A172 (cell line): ENCODE results near the gene EPHA4. TPM values are rescaled to one million over a fixed set of nuclear protein-coding genes. Genes with fewer than 3 reads are reported as not detected.

ENCODE experiments used
- DNase-seq: peaks from one replicate; pipeline ENCODE4 v3.0.0-alpha.2; 2015; ENCODE audit warnings: low spot score
- total RNA-seq: library from RNA; depleted of rRNA; stranded (reverse); fragments of >200 nt; shearing (Covaris generic); gene quantifications from 2 replicates; pipeline ENCODE4 v1.2.3, GENCODE V29; 2014; rRNA removed

The EPHA4 gene
- total RNA-seq: 28.1 and 32.9 TPM in 2 replicates

DNA sequence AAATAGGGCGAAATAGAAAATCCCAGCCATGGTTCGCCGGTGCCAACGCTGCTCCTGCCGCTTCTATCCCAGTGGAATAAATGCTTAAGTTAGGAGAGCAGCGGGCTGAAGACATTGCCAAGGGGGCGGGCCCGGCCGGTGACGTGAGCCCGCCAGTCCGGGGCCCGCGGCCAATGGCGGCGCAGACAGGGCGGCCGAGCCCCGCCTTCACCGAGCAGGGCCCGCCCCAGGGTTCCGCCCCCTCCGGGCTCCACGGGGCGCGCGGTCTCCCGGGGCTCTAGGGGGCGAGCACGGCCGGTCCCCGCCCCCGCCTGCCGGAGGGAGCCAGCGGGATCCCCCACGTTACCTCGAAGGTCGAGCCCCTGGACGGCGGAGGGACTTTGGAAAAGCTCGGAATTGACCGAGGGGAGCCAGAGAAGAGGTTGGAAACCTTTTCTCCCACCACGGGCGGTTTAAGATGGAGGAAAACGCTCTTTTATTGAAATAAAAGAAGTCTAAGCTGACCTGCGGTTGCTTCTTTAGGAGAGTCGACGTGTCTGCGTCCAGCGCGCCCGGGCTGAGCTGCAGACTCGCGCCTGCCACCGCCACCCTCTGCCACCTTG, at the start of gene EPHA4:
TSS of gene EPHA4 (minus strand) at position 86 of the 602 bp plus-strand sequence. CDS start at position 30, 56 bp downstream.
- DNase-seq: peak; percentile 76

- DNase-seq: no peak
These were observed 45.9 kb upstream of the EPHA4 start for GRCh38 chr2:221618007-221618406.

DNA sequence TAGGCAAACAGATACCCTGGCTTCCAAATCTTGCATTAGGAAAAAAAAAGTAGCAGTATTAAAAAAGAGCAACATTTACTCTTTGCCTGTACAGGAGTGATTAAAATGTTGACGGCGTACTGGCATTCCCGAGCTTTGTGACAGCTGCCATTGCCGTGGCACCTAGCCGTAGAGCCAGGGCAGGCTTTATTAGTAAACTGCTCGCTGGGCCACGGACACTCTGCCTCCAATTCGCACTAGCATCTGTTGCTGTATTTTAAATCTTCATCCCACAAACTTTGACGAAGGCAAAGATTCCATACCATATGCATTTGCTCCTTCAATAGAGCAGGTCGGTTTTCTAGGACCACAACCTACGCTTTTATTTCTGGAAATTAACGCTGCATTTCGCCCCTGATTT, 44.5 kb upstream of the EPHA4 start:
- no peak for DNase-seq

- DNase-seq: no peak
These were observed 42.2 kb upstream of the EPHA4 start for GRCh38 chr2:221614274-221614673.

DNA sequence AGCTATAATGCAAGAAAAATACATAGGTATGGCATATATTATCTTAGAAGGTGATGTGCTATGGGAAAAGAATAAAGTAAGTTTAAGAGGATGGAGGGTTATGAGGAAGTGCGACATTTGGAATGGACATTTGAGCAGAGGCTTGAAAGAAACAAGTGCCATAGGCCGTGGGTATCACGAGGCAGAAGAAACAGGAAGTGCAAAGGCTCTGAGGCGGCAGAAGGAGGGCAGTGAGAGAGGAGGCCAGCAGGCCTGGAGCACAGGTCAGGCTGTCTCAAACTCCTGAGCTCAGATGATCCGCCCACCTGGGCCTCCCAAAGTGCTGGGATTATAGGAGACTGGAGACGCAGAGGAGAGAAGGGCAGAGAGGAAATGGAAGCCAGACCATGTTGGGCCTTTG, 40.7 kb upstream of the EPHA4 start:
- no peak for DNase-seq

DNA sequence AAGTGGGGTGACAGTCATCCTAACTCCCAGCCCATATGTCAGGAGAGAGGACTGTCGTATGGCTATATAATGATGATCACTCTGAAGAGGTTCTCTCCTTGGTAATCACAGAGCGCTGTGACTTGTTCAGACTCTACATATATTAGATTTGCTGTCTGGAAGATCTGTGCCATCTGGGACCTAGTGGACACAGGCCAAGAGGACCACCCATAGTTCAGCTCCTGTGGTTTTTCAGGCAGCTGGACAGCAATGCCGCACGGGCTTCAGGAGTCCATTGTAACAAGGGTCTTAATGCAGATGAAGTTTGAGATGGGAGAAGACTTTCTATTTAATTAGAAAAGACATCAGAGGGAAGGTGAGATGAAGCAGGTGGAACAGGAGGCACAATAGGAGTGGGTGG, 40.1 kb upstream of the EPHA4 start:
- no peak for DNase-seq

DNA sequence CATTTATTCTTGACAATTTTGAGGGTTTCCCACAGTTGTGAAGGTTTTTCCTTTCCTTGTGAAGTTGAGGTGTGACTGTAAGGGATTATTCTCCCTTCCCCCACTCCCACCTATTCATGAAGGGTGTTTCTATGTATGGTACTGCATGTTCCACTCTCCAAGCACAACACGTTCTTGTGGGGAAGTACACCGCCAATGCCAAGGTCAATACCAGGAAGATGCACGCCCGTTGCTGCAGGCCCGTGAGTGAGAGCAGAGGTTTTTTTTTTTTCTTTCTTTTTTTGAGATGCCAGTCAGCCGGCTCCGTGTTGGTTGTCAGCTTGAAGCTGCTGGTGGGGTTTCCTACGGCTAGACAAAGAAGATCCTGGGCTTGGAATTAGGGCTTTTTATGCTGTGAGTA, 38.6 kb upstream of the EPHA4 start:
- DNase-seq: no peak

DNA sequence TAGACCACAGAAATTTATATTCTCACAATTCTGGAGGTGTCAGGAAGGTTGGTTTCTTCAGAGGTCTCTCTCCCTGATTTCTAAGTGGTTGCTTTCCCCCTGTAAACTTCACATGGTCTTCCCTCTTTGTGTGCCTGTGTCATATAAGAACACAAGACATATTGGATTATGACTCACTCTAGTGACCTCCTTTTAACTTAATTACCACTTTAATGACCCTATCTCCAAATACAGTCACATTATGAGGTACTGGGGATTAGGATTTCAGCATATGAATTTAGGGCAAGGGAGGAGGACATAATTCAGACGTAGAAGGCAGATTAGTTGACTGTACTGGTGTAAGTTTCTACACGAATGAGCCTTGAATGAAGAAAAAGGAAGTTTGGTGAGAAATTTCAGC, 38.2 kb upstream of the EPHA4 start:
- no peak for DNase-seq

DNA sequence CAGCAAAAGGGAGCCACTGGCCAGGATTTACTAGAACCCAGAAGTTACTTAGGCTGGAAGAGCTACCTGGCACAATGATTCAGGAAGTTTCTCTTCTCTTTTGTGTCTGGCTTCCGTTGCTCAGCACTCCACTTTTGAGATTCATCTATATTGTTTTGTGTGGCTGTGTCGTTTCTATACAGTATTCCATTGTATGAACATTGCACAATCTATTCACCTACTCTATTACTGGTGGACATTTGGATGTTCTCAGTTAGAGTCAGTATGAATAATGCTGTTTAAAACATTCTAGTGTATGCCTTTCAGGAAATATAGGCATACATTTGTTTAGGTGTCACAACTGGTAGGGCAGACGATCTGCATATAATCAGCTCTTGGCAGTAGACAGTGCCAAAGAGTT, 36.3 kb upstream of the EPHA4 start:
- DNase-seq: no peak

GRCh38 chr2:221606424-221606823, 34.3 kb upstream of the EPHA4 start:
- DNase-seq: no peak

DNA sequence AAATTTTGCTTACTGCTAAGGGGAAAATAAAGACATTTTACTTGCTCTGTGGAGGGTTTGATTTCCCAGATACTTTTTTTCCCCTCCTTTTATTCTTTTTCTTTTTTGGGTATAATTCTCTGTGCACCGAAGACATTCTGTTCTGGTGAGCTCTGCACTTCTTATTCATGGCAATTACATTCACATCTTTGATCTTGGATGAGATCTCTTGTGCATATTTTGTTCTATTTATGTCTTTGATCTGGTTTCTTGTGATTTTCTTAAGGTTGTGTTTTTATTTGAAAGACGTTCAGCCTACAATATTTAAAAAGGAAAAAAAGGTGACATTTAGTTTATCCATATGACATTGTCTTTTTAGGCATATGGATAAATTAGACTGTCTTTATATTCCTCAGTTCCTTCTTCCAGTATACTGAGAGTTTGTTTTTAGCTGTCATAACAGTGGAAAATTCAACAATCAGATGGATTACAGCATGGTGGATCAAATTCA, 33.7 kb upstream of the EPHA4 start:
- no peak for DNase-seq

DNA sequence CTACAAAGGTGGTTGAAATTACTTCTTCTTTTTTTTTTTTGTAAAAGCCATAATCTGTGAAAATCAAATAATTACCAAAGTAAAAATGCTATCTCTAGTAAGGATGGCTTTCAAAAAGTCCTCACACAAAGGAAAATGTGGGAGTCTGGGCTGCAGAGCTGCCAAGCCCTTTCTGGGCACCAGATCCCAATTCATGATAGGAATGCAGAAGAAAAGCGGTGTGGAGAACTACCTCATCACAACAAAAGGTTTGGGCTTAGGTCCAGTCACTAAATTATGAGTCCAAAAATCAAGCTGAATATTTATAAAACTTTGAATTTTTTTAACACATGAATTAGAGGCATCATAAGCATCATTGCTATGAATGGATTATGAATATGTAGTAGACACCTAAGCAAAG, 30.8 kb upstream of the EPHA4 start:
- DNase-seq: no peak

- DNase-seq: no peak
These were observed 29.3 kb upstream of the EPHA4 start for GRCh38 chr2:221601376-221601775.

DNA sequence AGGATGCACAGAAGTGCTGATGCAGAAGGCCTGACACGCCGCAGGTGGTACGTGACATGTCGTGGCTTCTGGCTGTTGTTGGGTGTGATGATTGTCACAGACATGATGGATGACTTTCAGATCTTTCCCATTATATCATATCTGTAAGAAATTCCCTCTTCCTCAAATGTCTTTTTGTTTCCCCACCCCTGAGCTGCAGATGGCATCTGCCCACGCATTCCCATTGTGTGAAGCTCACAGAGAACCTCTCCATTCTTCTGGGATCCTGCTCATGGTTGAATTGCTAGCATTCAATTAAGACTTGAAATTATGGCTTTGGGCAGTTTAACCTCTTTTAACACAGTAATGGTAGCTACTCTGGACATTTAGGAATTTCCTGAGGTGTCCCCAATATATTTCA, 28.3 kb upstream of the EPHA4 start:
- no peak for DNase-seq

- DNase-seq: peak; percentile 61
These were observed 24.1 kb upstream of the EPHA4 start for GRCh38 chr2:221596192-221596591.

DNA sequence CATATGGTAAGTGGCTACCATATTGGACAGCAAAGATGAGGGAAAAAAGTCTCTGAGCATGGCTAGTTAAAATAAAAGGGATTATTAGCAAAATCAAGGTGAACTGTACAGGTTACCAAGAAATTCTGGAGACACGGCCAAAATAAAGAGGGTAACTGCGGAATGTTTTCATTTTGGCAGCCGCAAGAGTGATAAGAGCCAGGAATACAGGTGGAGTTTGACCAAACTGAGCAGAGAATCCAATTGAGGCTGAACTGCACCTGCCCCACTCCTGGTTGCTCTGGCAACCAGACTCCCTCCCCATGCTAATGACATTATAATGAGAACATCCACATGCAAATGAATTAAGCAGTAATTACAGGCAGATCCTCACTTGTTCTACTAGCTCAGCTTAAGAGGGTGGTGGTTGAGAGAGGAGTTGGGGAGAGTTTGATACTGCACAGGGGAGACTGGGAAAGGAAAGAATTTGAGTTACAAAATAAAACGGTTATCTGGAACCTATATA, 18.8 kb upstream of the EPHA4 start:
- DNase-seq: no peak

- no peak for DNase-seq
These were observed 17.6 kb upstream of the EPHA4 start for GRCh38 chr2:221589696-221590095.

DNA sequence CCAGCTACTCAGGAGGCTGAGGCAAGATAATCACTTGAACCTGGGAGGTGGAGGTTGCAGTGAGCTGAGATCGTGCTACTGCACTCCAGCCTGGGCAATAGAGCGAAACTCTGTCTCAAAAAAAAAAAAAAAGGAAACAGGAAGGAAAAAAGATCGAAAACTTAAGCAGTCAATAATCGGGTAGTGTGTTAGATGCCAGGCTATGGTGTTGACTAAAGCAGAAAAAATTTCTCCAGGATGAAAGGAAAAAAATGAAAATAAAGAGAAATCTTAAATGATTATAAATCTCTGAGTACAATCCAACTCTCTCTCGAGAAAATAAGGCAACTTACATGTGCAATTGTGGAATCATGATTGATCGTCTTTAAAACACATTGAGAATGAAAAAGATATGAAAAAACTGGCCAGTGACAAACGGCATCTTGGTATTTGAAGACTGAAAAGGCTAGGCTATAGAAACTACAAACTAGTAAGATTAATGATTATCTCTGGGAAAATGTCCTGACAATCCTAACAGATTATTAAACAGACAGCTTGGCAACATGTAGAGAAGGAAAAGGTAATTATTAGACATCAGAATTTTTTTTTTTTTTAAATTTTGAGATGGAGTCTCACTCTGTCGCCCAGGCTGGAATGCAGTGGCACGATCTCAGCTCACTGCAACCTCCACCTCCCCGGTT, 16.3 kb upstream of the EPHA4 start:
- no peak for DNase-seq

DNA sequence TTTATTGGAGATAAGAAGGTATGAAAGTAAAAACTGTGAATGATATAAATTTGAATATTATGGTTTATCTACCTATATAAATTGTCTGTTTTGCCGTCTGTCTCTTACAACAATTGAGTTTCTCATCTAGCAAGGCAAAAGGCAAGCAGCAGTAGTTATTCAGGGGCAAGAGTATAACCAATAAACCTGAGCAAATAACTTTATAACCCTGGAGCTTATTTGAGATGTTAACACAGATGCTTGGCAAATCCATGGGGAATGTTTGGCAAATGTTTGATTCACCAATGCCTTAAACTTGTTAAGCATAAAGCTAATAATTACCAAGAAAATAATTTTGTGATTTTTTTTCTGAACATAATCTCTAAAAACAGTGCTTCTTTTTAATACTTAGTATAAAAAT, 9.9 kb upstream of the EPHA4 start:
- no peak for DNase-seq

- DNase-seq: no peak
These were observed 2.1 kb upstream of the EPHA4 start for GRCh38 chr2:221574231-221574570.

DNA sequence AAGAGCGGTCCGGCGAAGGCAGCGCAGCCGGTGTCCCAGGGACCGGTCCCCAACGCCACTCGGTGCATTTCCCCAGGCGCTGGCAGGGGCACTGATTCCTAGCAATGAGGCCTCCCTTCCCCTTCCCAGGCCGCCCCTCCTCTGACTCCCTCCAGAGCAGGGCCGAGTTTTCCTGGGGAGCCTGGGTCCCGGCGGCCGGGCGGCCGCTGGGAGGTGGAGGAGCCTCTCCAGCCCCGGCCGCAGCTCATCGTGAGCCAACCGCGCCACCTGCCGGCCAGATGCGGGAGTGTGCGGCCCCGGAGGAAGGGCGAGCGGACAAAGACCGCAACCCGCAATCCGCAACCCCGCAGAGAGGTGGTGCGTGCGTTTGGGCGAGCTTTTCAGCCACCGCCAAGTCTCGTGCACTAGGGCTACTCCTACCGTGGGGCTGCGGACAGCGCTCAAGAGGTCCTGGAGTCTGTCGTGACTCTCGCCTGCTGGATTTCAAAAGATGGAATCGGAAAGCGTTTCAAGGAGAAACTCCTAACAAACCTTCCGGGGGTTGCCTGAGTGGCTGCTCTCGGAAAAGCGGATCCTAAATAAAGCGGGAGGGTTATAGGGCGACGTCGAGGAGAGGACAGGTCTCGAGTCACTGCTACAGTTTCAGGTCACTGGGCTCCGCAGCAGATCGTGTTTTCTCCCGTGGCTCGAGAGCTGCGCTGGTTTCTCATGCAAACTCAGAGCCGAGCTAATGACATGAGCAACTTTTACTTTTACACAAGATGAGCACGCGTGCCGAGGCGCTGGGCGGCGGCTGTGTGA, 1.5 kb upstream of the EPHA4 start:
- peak; percentile 60 for DNase-seq

DNA sequence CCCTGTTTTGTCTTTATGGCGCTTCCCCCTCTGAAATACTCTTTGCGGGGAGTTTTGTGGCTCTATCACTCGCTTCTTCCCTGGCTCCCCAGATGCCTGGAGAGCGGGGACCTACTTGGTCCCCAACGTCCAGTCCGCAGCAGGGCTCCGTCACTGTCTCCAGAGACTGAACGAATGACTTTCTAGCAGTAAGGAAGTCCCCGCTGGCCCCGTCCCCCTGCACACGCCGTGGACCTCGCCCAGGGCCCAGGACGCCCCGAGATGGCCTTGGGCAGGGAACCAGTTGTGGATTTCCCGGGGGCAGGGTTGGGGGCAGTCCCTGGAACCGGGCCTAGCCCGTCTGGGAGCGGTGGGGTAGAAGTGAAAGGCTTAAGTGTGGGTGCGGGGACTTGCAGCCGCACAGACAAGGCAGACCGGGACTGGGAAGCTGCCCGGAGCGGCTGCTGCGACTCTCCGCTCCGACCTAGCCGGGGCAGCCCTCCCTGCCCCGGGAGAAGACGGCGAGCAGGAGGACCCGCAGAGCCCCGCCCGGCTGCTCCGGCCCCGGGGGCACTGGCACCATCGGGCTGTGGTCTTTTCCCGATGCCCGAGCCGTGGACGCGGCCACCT, 821 bp upstream of the EPHA4 start:
- DNase-seq: peak; percentile 35
